Fibroblast of villous mesenchyme (primary cell): ENCODE data around the gene OS9. TPM values are rescaled to one million over a fixed set of nuclear protein-coding genes. Genes with fewer than 3 reads are reported as not detected.
"Not testable (repeated sequence)": the region's sequence is repeated elsewhere in the genome, so short reads cannot be mapped to it uniquely, and the experiment has no call there.

Source experiments
- DNase-seq: peaks from one replicate; pipeline ENCODE4 v3.0.0-alpha.2; 2010; ENCODE audit warnings: low read depth
- H3K4me3 ChIP-seq: 2 replicates; pipeline ENCODE4 v1.5.1; 2011; ENCODE audit warnings: low read depth, mild to moderate bottlenecking, low read length
- total RNA-seq: library from RNA; depleted of rRNA; stranded (reverse); fragments of >200 nt; gene quantifications from 2 replicates; pipeline ENCODE4 v1.2.3, GENCODE V29; 2012
- TF ChIP-seq, protein P1 (sequence below): IDR thresholded peaks from 2 replicates; pipeline ENCODE4 v1.5.1; 2012; ENCODE audit warnings: low read depth, mild to moderate bottlenecking, low read length; ENCODE audit not compliant: insufficient read depth

OS9 gene
- total RNA-seq, 1 donor, result 98.0 TPM

- no peak for DNase-seq
- H3K4me3 ChIP-seq, result no peak overlapping the region
- TF ChIP-seq, protein P1, sequence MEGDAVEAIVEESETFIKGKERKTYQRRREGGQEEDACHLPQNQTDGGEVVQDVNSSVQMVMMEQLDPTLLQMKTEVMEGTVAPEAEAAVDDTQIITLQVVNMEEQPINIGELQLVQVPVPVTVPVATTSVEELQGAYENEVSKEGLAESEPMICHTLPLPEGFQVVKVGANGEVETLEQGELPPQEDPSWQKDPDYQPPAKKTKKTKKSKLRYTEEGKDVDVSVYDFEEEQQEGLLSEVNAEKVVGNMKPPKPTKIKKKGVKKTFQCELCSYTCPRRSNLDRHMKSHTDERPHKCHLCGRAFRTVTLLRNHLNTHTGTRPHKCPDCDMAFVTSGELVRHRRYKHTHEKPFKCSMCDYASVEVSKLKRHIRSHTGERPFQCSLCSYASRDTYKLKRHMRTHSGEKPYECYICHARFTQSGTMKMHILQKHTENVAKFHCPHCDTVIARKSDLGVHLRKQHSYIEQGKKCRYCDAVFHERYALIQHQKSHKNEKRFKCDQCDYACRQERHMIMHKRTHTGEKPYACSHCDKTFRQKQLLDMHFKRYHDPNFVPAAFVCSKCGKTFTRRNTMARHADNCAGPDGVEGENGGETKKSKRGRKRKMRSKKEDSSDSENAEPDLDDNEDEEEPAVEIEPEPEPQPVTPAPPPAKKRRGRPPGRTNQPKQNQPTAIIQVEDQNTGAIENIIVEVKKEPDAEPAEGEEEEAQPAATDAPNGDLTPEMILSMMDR, result no peak
These were observed 19.3 kb downstream of the OS9 start for GRCh38 chr12:57713209-57713608.

DNA sequence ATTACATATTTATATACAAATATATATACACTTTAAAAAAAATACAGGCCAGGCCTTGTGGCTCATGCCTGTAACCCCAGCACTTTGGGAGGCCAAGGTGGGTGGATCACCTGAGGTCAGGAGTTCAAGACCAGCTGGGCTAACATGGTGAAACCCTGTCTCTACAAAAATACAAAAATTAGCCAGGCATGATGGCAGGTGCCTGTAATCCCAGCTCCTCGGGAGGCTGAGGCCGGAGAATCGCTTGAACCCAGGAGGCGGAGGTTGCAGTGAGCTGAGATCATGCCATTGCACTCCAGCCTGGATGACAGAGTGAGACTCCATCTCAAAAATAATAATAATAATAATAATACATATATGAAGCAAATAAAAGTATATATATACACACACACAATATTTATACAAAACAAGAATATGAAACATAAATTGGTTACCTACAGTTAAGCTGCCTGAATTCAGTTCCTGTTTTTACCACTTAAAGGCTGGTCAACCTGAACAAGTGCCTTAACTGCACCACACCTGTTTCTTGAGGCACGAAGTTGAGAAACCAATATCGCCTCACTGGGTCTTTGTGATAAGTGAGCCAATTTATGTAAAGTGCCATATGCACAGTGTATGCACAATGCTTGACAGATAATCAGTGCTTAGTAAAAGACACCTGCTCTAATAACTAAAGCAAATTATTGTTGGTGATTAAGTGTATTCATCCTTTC is 21.3 kb downstream of the OS9 start:
- H3K4me3 ChIP-seq, DNase-seq: not testable (repeated sequence)

DNA sequence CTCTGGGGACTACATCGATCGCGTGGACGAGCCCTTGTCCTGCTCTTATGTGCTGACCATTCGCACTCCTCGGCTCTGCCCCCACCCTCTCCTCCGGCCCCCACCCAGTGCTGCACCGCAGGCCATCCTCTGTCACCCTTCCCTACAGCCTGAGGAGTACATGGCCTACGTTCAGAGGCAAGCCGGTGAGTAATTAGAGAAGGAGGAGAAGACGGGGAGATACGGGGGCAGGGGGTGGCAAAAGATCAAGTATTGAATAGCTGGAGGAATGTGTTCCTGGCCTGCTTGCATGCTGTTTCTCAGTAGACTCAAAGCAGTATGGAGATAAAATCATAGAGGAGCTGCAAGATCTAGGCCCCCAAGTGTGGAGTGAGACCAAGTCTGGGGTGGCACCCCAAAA is 21.9 kb downstream of the OS9 start:
- TF ChIP-seq, protein P1, result no peak
- no peak overlapping the region for H3K4me3 ChIP-seq
- DNase-seq, result no peak

- no peak for DNase-seq
- TF ChIP-seq, protein P1, result no peak
- no peak overlapping the region for H3K4me3 ChIP-seq
These were observed 22.4 kb downstream of the OS9 start for GRCh38 chr12:57716305-57716704.

DNA sequence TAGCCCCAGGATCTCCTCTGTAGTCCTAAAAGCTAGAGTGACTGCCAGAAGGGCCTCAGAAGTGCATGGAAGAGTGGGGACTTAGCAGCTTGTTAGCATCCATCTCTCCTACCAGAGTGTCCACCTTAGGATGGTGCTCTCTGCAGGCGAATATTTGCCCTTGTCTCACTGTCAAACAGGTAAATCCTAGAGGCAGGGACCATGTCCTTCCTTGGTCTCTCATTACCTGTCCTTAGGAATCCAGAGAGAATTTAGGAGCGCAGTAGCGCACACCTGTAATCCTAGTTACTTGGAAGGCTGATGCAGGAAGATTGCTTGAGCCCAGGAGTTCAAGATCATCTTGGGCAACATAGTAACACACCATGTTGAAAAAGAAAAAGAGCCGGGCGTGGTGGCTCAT is 23.2 kb downstream of the OS9 start:
- no peak overlapping the region for H3K4me3 ChIP-seq
- TF ChIP-seq, protein P1, result no peak
- no peak for DNase-seq

- no peak overlapping the region for H3K4me3 ChIP-seq
- no peak for DNase-seq
- TF ChIP-seq, protein P1, result no peak
These were observed 24.1 kb downstream of the OS9 start for GRCh38 chr12:57717846-57718640.

DNA sequence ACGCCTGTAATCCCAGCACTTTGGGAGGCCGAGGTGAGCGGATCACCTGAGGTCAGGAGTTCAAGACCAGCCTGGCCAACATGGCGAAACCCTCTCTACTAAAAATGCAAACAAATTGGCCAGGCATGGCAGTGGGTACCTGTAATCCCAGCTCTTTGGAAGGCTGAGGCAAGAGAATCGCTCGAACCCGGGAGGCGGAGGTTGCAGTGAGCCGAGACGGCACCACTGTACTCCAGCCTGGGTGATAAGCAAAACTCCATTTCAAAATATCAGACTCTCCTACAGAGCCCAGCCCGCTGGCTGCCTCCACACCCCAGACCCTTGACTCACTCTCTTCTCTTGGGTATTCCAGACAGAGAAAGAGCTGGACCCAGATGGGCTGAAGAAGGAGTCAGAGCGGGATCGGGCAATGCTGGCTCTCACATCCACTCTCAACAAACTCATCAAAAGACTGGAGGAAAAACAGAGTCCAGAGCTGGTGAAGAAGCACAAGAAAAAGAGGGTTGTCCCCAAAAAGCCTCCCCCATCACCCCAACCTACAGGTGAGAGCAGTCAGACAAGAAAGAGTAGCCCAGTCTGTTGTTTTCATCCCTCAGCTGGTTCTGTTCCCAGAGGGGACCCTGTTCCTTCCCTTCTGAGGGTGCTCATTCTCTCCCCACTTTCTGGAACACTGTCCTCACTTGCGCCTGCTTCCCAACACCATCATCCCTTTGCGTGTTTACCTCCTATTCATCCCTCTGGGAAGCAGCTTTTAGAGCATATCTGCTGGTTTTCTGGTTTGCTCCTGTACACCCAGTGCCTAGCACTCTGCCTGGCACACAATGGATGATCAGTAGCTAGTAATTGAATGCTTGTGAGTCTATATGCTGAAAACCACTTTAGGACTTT is 25.0 kb downstream of the OS9 start:
- TF ChIP-seq, protein P1, result no peak
- no peak overlapping the region for H3K4me3 ChIP-seq
- DNase-seq, result no peak
